Measurements from ENCODE around the gene PDCD2L.

PDCD2L gene

DNA sequence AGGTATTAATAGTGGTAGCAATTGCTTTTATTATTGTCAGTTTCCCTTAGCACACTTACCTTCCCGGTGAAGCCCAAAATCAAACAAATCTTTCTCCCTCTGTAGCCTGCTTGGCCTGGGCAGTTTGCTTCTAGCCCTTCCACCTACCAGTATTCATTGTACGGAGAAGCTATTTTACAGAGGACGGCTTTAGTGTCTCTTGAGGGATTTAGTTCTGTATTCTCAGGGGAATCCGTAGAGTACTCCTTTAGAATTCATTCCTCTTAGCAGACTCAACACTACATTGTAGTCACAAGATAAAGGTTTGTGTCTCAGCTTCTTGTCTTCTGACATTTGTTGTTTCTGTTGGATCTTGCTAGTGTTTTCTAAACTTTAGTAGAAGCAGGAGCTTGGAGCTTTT, 53.2 kb downstream of the PDCD2L start:
- DNase-seq (no peak), ATAC-seq (ENCODE audit: insufficient read depth, low read depth) (no peak)
- peaks cover 78% of the 10 kb centered on the region for H3K79me2 ChIP-seq (ENCODE audit: insufficient read depth, low read length)

DNA sequence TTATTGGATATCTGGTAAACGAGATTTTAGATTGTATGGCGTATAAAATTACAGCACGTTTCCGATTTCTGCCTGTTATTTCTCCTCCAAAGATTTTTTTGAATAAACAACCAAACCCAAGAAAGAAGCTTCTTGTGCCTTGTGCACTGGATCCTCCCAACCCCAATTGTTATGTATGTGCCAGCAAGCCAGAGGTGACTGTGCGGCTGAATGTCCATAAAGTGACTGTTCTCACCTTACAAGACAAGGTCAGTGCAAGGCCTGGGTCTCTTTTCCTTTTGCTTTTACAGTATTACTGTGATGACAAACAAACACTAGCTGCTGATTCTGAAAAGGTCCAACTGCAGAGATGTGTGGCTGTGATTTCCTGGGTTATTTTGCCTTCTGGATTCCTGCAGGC, 54.5 kb downstream of the PDCD2L start:
- Histone ChIP-seq H3K36me3 (ENCODE audit: insufficient read depth, low read length) (peaks cover 93% of the 10 kb centered on the region), H3K27me3 (ENCODE audit: insufficient read depth, low read length, poor library complexity) (no peaks in the 10 kb centered on the region), H3K79me2 (ENCODE audit: insufficient read depth, low read length) (peaks cover 69% of the 10 kb centered on the region), H3K9me3 (ENCODE audit: insufficient read depth, low read length, severe bottlenecking) (no peaks in the 10 kb centered on the region), H3K4me2 (ENCODE audit: insufficient read depth, low read length) (no peak overlapping the region), H2AFZ (ENCODE audit: low read depth, low read length) (no peak overlapping the region), H3K4me1 (ENCODE audit: insufficient read depth, low read length) (no peaks in the 10 kb centered on the region), H3K9ac (ENCODE audit: low read depth, low read length) (no peak overlapping the region), H3K4me3 (ENCODE audit: low read depth in 1 of 2, low read length in 2 of 2) (no peak overlapping the region), H3K27ac (ENCODE audit: low read length) (no peak overlapping the region), H4K20me1 (ENCODE audit: insufficient read depth, low read length) (peaks cover 54% of the 10 kb centered on the region)
- DNase-seq = no peak
- TF ChIP-seq, protein P1, sequence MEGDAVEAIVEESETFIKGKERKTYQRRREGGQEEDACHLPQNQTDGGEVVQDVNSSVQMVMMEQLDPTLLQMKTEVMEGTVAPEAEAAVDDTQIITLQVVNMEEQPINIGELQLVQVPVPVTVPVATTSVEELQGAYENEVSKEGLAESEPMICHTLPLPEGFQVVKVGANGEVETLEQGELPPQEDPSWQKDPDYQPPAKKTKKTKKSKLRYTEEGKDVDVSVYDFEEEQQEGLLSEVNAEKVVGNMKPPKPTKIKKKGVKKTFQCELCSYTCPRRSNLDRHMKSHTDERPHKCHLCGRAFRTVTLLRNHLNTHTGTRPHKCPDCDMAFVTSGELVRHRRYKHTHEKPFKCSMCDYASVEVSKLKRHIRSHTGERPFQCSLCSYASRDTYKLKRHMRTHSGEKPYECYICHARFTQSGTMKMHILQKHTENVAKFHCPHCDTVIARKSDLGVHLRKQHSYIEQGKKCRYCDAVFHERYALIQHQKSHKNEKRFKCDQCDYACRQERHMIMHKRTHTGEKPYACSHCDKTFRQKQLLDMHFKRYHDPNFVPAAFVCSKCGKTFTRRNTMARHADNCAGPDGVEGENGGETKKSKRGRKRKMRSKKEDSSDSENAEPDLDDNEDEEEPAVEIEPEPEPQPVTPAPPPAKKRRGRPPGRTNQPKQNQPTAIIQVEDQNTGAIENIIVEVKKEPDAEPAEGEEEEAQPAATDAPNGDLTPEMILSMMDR (IDR thresholded peaks at IDR 0.05; ENCODE audit: borderline replicate concordance, extremely low read depth, low read length, poor library complexity, severe bottlenecking) = no peak
- TF ChIP-seq EZH2 (IDR thresholded peaks at IDR 0.05; ENCODE audit: borderline replicate concordance, low read depth, low read length, severe bottlenecking) = no peak
- ATAC-seq (ENCODE audit: insufficient read depth, low read depth) = no peak

More for the DNA sequence above, 53.2 kb downstream of the PDCD2L start:
- Histone ChIP-seq H3K4me3 (ENCODE audit: low read depth in 1 of 2, low read length in 2 of 2) (no peak overlapping the region), H3K4me2 (ENCODE audit: insufficient read depth, low read length) (no peak overlapping the region), H4K20me1 (ENCODE audit: insufficient read depth, low read length) (peaks cover 55% of the 10 kb centered on the region), H3K27me3 (ENCODE audit: insufficient read depth, low read length, poor library complexity) (no peaks in the 10 kb centered on the region), H3K36me3 (ENCODE audit: insufficient read depth, low read length) (peaks cover 93% of the 10 kb centered on the region), H3K9ac (ENCODE audit: low read depth, low read length) (no peak overlapping the region), H2AFZ (ENCODE audit: low read depth, low read length) (no peak overlapping the region), H3K27ac (ENCODE audit: low read length) (no peak overlapping the region), H3K9me3 (ENCODE audit: insufficient read depth, low read length, severe bottlenecking) (no peaks in the 10 kb centered on the region), H3K4me1 (ENCODE audit: insufficient read depth, low read length) (no peaks in the 10 kb centered on the region)
- TF ChIP-seq, protein P1 (IDR thresholded peaks at IDR 0.05; ENCODE audit: borderline replicate concordance, extremely low read depth, low read length, poor library complexity, severe bottlenecking) = no peak
- no peak for TF ChIP-seq EZH2 (IDR thresholded peaks at IDR 0.05; ENCODE audit: borderline replicate concordance, low read depth, low read length, severe bottlenecking)

DNA sequence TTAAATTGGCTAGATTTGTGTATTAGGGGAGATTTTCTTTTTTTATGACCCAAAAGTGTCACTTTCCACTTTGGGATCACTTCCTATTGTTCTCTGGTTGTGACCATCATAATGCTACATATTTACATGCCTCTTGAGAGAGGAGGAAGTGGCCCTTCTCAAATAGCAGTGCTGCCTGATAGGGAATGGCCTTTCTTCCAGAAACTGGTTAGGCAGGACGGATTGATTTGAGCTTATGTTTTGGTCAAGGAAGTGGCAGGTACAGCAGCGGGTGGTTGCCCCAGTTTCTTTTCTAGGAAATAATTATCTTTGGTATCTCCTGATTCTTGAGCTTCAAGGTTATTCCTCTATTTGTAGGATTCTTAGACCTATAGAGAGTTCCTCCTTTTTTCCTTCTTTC, 55.4 kb downstream of the PDCD2L start:
- DNase-seq (no peak), ATAC-seq (ENCODE audit: insufficient read depth, low read depth) (no peak)
- Histone ChIP-seq H3K79me2 (ENCODE audit: insufficient read depth, low read length) (peaks cover 64% of the 10 kb centered on the region), H3K4me3 (ENCODE audit: low read depth in 1 of 2, low read length in 2 of 2) (no peak overlapping the region), H3K27me3 (ENCODE audit: insufficient read depth, low read length, poor library complexity) (no peaks in the 10 kb centered on the region), H3K9ac (ENCODE audit: low read depth, low read length) (no peak overlapping the region), H2AFZ (ENCODE audit: low read depth, low read length) (no peak overlapping the region), H3K36me3 (ENCODE audit: insufficient read depth, low read length) (peaks cover 93% of the 10 kb centered on the region), H3K4me1 (ENCODE audit: insufficient read depth, low read length) (no peaks in the 10 kb centered on the region), H4K20me1 (ENCODE audit: insufficient read depth, low read length) (peaks cover 50% of the 10 kb centered on the region), H3K4me2 (ENCODE audit: insufficient read depth, low read length) (no peak overlapping the region; the same call in 1 of the 2 replicates), H3K27ac (ENCODE audit: low read length) (no peak overlapping the region), H3K9me3 (ENCODE audit: insufficient read depth, low read length, severe bottlenecking) (no peaks in the 10 kb centered on the region)
- TF ChIP-seq, protein P1 (IDR thresholded peaks at IDR 0.05; ENCODE audit: borderline replicate concordance, extremely low read depth, low read length, poor library complexity, severe bottlenecking) = no peak
- TF ChIP-seq EZH2 (IDR thresholded peaks at IDR 0.05; ENCODE audit: borderline replicate concordance, low read depth, low read length, severe bottlenecking) = no peak
